Thyroid gland (tissue), 4 donors: ENCODE data around the gene NEDD4L. TPM values are rescaled to one million over a fixed set of nuclear protein-coding genes. Genes with fewer than 3 reads are reported as not detected.

ENCODE experiments used
- DNase-seq, 2 donors: peaks; one replicate each; pipeline ENCODE4 v3.0.0-alpha.2; 2019
- H3K27ac ChIP-seq, 3 donors: fragments of 200-600 bp; sonication (generic); 1 replicate in 2 of 3; 2 replicates in 1 of 3; pipeline ENCODE4 v1.5.1; 2016 to 2019; ENCODE audit warnings: mild to moderate bottlenecking in 1 of 3, moderate library complexity in 1 of 3
- H3K27me3 ChIP-seq: fragments of 200-600 bp; sonication (generic); one replicate; pipeline ENCODE4 v1.5.1; 2019
- H3K36me3 ChIP-seq, 2 donors: fragments of 200-600 bp; sonication (generic); one replicate each; pipeline ENCODE4 v1.5.1; 2016 to 2019
- H3K4me1 ChIP-seq, 2 donors: fragments of 200-600 bp; sonication (generic); one replicate each; pipeline ENCODE4 v1.5.1; 2017 to 2019
- H3K4me3 ChIP-seq, 3 donors: fragments of 200-600 bp; sonication (generic); replicated peaks in 1 of 3; 1 replicate in 2 of 3; 2 replicates in 1 of 3; pipeline ENCODE4 v1.5.1; 2016; ENCODE audit warnings: mild to moderate bottlenecking in 1 of 3
- H3K9me3 ChIP-seq: fragments of 200-600 bp; sonication (generic); one replicate; pipeline ENCODE4 v1.5.1; 2017
- POLR2A ChIP-seq, 2 donors: fragments of 450-650 bp; IDR thresholded peaks; one replicate each; pipeline ENCODE4 v1.6.1; 2017; ENCODE audit warnings: antibody characterized with exemption in 2 of 2, mild to moderate bottlenecking in 2 of 2, moderate library complexity in 1 of 2
- WGBS, 2 donors: methylation state at CpG; one replicate each; pipeline ENCODE4 v1.1.5; 2017; 5-methylcytosine and 5-hydroxymethylcytosine counted together
- intact Hi-C: fragments of 100-400 bp; cut with DNase I; formaldehyde crosslinking; loops from one replicate; pipeline ENCODE4 v1.15.1; 2023
- total RNA-seq, 4 donors: library from RNA; depleted of rRNA; stranded (reverse); fragments of >200 nt; gene quantifications; one replicate each; pipeline ENCODE4 v1.2.3, GENCODE V29; 2016
- TF ChIP-seq, protein P1 (sequence below), 6 experiments: fragments of 200-600 bp in 3 of 6; fragments of 450-650 bp in 3 of 6; sonication (generic) in 3 of 6; IDR thresholded peaks; one replicate each; pipeline ENCODE4 v1.5.1; 2016 to 2019; ENCODE audit warnings: antibody characterized with exemption in 6 of 6, mild to moderate bottlenecking in 2 of 6, inconsistent platforms in 1 of 6, moderate library complexity in 1 of 6

Gene NEDD4L
- total RNA-seq, 4 donors from 2014 or later = 61.5 to 105 (median 78.0) TPM

DNA sequence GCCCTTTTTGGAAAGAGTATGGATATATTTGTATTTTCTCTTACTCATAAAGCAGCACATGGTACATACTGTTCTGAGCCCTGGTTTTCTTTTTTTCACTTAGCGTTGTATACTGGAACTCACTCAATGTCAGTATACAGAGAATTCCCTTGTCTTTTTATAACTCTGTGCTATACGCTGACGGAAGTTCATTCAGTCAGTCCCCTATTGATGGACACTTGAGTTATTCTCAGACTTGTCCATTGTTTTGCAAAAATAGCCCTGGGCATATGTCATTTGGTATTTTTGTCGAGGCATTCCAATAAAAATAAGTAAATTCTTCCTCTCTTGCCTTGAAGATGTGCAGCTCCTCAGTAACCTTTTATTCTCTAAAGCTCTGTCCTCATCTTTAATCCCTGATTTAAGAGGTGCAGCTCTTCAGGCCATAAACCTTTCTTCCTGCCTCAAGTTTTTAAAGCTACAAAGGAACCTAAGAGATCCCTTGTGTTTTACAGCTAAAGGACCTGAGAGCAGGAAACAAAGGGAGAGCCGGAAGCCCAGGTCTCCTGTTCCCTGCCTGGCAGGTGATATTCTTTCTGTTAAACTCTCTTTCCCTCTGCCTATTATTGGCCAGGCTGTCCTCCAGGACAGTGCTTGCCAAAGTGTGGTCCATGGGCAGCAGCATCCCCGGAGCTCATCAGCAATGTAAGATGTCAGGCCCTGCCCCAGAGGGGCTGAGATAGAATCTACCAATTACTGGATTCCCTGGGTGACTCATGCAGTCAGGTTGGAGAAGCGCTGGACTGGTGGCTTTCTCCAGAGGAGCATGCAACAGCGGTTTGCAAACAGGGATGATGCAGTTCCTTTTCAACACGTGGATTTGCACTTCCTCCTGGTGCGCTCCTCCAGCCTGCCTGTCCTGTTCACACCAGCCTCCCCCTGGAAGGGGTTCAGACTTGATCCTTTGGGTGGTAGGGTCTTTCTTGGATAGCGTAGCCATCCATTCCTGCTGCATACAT, 158.0 kb downstream of the NEDD4L start:
- peak overlapping the region in 1 of 3 donors; percentile 48 for H3K27ac ChIP-seq
- TF ChIP-seq POLR2A (IDR thresholded peaks at IDR 0.05) = no peak
- H3K36me3 ChIP-seq = no peaks in the 10 kb centered on the region
- no peaks in the 10 kb centered on the region for H3K27me3 ChIP-seq
- 83 to 86% methylated on average over 11 of the region's 11 CpGs for WGBS, 2 donors
- intact Hi-C loops = no loop called here
- H3K9me3 ChIP-seq = no peaks in the 10 kb centered on the region
- peaks cover 9 to 14% of the 10 kb centered on the region in 2 donors for H3K4me1 ChIP-seq
- no peak overlapping the region for H3K4me3 ChIP-seq
- no peak for DNase-seq

DNA sequence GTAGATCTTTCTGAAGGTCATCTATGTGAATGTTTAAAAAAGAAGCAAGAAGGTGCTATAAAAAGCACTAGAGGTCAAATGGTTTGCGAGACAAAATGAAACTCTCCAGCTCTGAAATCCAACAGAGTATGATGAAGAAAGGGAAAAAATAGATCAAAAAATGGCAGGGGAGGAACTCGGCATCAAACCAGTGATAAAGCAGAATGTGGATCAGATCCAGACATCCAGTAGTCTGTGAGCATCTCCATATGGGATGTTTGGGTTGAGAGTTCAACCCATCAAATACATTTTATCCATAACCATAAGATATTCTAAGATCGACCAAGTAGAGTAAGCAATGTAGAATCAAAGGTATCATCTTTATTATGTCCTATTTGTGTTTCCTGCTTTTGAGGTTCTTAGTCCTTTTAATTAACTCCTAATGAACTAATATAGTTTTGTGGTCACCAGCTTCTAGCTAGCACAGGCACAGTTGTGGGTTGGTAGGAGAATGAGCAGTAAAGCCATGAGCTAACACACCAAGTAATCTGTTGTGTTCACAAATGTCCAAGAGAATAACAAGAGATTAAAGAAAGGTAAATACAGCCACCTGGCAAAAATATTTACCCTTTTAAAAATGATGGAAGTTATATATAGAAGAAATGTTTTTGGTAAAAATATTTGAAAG, 160.9 kb downstream of the NEDD4L start:
- Histone ChIP-seq H3K9me3 (no peaks in the 10 kb centered on the region), H3K27ac (no peak overlapping the region), H3K4me1 (peaks cover 17 to 19% of the 10 kb centered on the region in 2 donors), H3K27me3 (no peaks in the 10 kb centered on the region), H3K36me3 (no peaks in the 10 kb centered on the region), H3K4me3 (no peak overlapping the region)
- DNase-seq = no peak
- WGBS, 2 donors = 91 to 92% methylated on average over 3 of the region's 3 CpGs
- intact Hi-C loops = no loop called here
- TF ChIP-seq POLR2A (IDR thresholded peaks at IDR 0.05) = no peak
- TF ChIP-seq, protein P1, sequence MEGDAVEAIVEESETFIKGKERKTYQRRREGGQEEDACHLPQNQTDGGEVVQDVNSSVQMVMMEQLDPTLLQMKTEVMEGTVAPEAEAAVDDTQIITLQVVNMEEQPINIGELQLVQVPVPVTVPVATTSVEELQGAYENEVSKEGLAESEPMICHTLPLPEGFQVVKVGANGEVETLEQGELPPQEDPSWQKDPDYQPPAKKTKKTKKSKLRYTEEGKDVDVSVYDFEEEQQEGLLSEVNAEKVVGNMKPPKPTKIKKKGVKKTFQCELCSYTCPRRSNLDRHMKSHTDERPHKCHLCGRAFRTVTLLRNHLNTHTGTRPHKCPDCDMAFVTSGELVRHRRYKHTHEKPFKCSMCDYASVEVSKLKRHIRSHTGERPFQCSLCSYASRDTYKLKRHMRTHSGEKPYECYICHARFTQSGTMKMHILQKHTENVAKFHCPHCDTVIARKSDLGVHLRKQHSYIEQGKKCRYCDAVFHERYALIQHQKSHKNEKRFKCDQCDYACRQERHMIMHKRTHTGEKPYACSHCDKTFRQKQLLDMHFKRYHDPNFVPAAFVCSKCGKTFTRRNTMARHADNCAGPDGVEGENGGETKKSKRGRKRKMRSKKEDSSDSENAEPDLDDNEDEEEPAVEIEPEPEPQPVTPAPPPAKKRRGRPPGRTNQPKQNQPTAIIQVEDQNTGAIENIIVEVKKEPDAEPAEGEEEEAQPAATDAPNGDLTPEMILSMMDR (IDR thresholded peaks at IDR 0.05) = no peak

DNA sequence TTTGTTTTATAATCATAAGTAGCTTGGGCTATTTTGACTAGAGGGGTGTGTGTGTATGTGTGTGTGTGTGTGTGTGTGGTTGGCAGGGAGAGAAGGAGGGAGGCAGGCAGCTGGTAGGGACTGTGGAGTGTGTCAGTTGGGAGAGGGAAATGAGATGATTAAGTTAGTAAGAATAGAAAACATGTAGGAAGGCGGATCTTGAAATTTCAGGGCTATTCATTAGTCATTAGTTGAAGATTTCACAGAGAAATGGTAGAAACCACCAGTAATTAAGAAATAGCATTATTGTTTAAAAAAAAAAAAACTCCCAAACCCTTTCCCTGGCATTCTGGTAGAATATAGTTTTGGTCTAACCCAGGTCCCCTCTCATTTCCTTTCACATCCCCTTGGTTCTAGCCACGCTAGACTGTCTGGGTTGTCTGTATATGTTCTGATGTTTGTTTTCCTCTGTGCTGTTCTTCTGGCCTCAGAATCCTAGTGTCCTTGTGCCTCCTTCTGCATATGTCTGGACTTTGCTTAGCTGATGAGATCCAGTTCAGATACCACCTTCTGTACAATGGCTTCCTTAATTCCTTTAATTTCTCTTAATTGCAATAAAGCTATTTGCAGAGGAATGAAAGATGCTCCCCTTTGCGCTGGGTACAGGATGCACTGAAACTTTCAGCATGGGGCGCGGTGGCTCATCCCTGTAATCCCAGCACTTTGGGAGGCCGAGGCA, 161.6 kb downstream of the NEDD4L start:
- no peaks in the 10 kb centered on the region for H3K9me3 ChIP-seq
- 93 to 97% methylated on average over 6 of the region's 6 CpGs for WGBS, 2 donors
- intact Hi-C loops = no loop called here
- H3K27ac ChIP-seq = no peak overlapping the region
- H3K36me3 ChIP-seq = no peaks in the 10 kb centered on the region
- peaks cover 17 to 19% of the 10 kb centered on the region in 2 donors for H3K4me1 ChIP-seq
- no peaks in the 10 kb centered on the region for H3K27me3 ChIP-seq
- H3K4me3 ChIP-seq = no peak overlapping the region
- DNase-seq = no peak
- TF ChIP-seq, protein P1 (IDR thresholded peaks at IDR 0.05) = no peak

DNA sequence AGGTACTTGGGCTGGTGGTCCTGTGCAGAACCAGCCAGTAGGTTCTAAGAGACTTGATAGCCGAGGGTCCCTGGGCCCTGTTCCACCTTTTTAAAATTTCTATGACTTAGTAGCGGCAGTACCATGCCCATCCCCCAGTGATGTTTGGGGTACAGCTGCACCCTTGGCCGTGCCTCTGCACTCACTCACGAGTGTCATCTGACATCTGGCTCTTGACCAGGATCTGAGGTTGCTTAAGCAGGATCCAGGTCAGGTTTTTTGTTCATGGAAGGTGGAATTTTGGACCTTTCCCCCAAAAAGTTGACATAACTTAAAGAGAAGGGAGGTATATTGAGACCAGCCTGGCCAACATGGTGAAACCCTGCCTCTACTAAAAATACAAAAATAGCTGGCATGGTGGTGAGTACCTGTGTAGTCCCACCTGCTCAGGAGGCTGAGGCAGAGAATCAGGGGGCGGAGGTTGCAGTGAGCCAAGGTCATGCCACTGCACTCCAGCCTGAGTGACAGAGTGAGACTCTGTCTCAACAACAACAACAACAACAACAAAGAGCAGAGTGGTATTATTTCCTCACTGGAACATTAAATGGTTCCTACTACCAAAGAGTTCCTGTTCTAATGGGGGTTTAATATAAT, 163.6 kb downstream of the NEDD4L start:
- H3K4me1 ChIP-seq = peaks cover 17 to 19% of the 10 kb centered on the region in 2 donors
- peak overlapping the region in 2 of 3 donors; percentile 13 to 48 for H3K27ac ChIP-seq
- no peaks in the 10 kb centered on the region for H3K36me3 ChIP-seq
- intact Hi-C loops = no loop called here
- no peaks in the 10 kb centered on the region for H3K27me3 ChIP-seq
- no peak overlapping the region for H3K4me3 ChIP-seq
- TF ChIP-seq POLR2A (IDR thresholded peaks at IDR 0.05) = no peak
- TF ChIP-seq, protein P1 (IDR thresholded peaks at IDR 0.05) = no peak
- 70 to 75% methylated on average over 5 of the region's 5 CpGs for WGBS, 2 donors
- DNase-seq = no peak
- H3K9me3 ChIP-seq = no peaks in the 10 kb centered on the region
